HAP-1 (cell line): ENCODE data around the gene LENG9.

Experiments used
- DNase-seq, 2 experiments: peaks; one replicate each; pipeline ENCODE4 v3.0.0-alpha.2; 2016 to 2020; ENCODE audit warnings: low spot score in 2 of 2
- H3K27me3 ChIP-seq: fragments of 250-450 bp; sonication (Bioruptor Pico); 2 replicates; pipeline ENCODE4 v1.5.1; 2020; ENCODE audit warnings: low read depth, mild to moderate bottlenecking, moderate library complexity
- H3K36me3 ChIP-seq: fragments of 250-450 bp; sonication (Bioruptor Pico); replicated peaks from 2 replicates; pipeline ENCODE4 v1.5.1; 2020; ENCODE audit warnings: mild to moderate bottlenecking
- H3K4me1 ChIP-seq: fragments of 250-450 bp; sonication (Bioruptor Pico); 2 replicates; pipeline ENCODE4 v1.5.1; 2020; ENCODE audit warnings: mild to moderate bottlenecking
- H3K4me3 ChIP-seq: fragments of 250-450 bp; sonication (Bioruptor Pico); 2 replicates; pipeline ENCODE4 v1.5.1; 2020; ENCODE audit warnings: mild to moderate bottlenecking, moderate library complexity
- H3K9me3 ChIP-seq: fragments of 250-450 bp; sonication (Bioruptor Pico); 2 replicates; pipeline ENCODE4 v1.5.1; 2020; ENCODE audit warnings: mild to moderate bottlenecking, moderate library complexity
- in situ Hi-C: fragments of 300-500 bp; cut with MboI; formaldehyde crosslinking; loops from 3 replicates; pipeline ENCODE4 v1.14.3; 2020; ENCODE audit warnings: low sequenced_read_pairs, inconsistent platforms, mixed read lengths

The LENG9 gene

GRCh38 chr19:54434112-54434872 lies 29.3 kb downstream of the LENG9 start:
- DNase-seq, result peak in 1 of 2 experiments; percentile 7
- H3K4me1 ChIP-seq, result no peaks in the 10 kb centered on the region
- in situ Hi-C loops, result no loop called here
- H3K36me3 ChIP-seq, result peaks cover 6% of the 10 kb centered on the region
- no peaks in the 10 kb centered on the region for H3K9me3 ChIP-seq
- H3K27me3 ChIP-seq, result no peaks in the 10 kb centered on the region
- H3K4me3 ChIP-seq, result no peak overlapping the region

DNA sequence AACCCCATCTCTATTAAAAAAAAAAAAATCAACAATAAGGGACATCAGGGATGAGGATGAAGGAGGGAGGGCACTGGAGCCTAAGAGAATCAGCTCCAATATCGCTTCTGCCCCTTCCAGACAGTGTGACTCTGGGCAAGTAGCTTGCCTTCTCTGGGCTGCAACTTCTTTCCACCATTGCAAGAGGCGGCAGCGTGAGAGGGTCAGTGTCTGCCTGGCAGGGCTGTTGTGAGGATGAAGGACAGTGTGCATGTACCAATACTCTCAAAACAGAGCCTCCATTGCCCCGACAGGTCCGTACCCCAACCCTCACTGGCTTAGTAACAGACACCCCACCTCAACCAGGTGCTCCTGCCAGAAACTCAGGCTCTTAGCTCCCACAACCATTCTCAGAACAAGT lies 29.9 kb downstream of the LENG9 start:
- H3K27me3 ChIP-seq, result no peaks in the 10 kb centered on the region
- H3K4me3 ChIP-seq, result no peak overlapping the region
- peaks cover 3% of the 10 kb centered on the region for H3K36me3 ChIP-seq
- in situ Hi-C loops, result no loop called here
- H3K4me1 ChIP-seq, result no peaks in the 10 kb centered on the region
- no peaks in the 10 kb centered on the region for H3K9me3 ChIP-seq
- no peak for DNase-seq

GRCh38 chr19:54432144-54432738 lies 31.3 kb downstream of the LENG9 start:
- no peak overlapping the region for H3K4me3 ChIP-seq
- H3K27me3 ChIP-seq, result no peaks in the 10 kb centered on the region
- in situ Hi-C loops, result no loop called here
- DNase-seq, result no peak
- no peaks in the 10 kb centered on the region for H3K36me3 ChIP-seq
- no peaks in the 10 kb centered on the region for H3K4me1 ChIP-seq
- no peaks in the 10 kb centered on the region for H3K9me3 ChIP-seq

DNA sequence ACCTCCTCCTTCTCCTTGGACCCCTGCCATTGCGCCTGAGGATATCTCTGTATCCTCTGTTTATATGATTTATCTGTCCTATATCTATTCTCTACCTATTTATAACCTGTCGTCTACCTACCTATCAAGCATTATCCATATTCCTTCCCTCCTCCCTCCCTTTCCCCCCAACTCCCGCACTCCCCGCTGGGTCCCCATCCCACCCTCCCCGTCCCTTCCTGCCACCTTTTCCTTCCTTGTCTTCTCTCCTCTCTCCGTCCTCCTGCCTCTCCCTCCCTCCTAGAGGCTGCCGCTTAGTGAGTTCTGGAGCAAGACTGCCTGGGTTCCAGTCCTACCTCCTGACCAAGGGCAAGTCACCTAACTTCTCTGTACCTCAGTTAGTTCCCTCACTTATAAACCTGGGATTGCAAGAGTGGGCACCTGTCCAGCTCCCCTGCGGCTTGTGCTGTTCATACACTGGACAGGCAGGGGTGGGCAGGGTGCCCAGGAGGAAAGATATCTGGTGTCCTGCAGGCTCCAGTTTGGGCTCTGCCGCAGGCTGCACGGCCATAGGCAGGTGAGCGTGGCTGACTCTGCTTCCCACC lies 32.2 kb downstream of the LENG9 start:
- Histone ChIP-seq H3K9me3 (no peaks in the 10 kb centered on the region), H3K4me1 (no peaks in the 10 kb centered on the region), H3K36me3 (no peaks in the 10 kb centered on the region), H3K27me3 (no peaks in the 10 kb centered on the region), H3K4me3 (no peak overlapping the region)
- in situ Hi-C loops, result no loop called here
- DNase-seq, result peak in 1 of 2 experiments; percentile 6

GRCh38 chr19:54430306-54431254 lies 33.0 kb downstream of the LENG9 start:
- in situ Hi-C loops, result no loop called here
- Histone ChIP-seq H3K36me3 (no peaks in the 10 kb centered on the region), H3K27me3 (no peaks in the 10 kb centered on the region), H3K4me1 (no peaks in the 10 kb centered on the region), H3K9me3 (no peaks in the 10 kb centered on the region), H3K4me3 (peak overlapping the region; percentile 20)
- DNase-seq, result peak; percentile 55 to 81

DNA sequence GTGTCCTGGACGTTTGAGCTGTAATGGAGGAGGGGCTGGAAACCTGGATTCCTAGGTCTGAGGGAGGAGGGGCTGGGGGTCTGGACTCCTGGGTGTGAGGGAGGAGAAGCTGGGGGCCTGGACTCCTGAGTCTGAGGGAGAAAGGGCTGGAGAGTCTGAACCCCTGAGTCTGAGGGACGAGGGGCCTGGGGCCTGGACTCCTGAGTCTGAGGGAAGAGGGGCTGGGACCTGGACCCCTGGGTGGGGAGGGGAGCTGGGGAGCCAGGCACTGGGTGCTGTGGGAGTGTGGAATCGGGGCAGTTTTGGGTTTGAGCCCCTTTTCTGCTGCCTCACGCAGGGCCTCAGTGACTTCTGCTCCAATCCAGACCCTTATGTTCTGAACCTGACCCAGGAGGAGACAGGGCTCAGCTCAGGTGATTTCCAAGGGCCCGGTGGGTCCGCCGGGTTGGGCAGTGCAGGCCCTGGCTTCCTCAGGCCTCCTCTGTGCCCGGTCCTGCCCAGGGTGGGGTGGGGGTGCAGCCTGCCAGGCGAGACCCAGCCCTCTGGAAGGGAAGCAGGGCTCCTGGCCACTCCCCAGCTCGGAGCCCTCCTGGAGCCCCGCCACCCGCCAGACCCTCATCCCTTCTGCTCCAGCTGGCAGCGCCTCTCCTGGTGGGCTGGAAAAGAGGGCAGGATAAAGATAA lies 33.9 kb downstream of the LENG9 start:
- no peaks in the 10 kb centered on the region for H3K9me3 ChIP-seq
- no peaks in the 10 kb centered on the region for H3K27me3 ChIP-seq

DNA sequence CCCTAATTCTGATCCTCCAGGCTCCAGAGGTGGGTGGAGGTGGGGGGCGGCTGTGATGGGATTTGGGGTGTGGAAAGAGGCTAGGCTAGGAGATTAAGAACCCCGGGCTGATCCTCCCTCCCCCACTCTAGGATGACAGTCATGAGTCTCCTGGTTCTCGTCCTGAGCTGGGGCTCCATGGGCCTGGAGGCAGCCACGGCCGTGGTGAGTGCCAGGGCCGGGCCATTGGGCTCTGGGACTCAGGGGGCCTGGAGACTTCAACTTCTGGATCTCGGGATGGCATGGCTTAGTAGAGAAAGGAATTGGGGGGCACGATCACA lies 34.4 kb downstream of the LENG9 start:
- Histone ChIP-seq H3K36me3 (no peaks in the 10 kb centered on the region), H3K4me1 (no peaks in the 10 kb centered on the region), H3K9me3 (no peaks in the 10 kb centered on the region), H3K4me3 (no peak overlapping the region), H3K27me3 (no peaks in the 10 kb centered on the region)
- DNase-seq, result no peak
- in situ Hi-C loops, result no loop called here

More for the DNA sequence above, 33.9 kb downstream of the LENG9 start:
- peak in 1 of 2 experiments; percentile 13 for DNase-seq
- no peaks in the 10 kb centered on the region for H3K36me3 ChIP-seq
- in situ Hi-C loops, result no loop called here
- no peaks in the 10 kb centered on the region for H3K4me1 ChIP-seq
- no peak overlapping the region for H3K4me3 ChIP-seq

DNA sequence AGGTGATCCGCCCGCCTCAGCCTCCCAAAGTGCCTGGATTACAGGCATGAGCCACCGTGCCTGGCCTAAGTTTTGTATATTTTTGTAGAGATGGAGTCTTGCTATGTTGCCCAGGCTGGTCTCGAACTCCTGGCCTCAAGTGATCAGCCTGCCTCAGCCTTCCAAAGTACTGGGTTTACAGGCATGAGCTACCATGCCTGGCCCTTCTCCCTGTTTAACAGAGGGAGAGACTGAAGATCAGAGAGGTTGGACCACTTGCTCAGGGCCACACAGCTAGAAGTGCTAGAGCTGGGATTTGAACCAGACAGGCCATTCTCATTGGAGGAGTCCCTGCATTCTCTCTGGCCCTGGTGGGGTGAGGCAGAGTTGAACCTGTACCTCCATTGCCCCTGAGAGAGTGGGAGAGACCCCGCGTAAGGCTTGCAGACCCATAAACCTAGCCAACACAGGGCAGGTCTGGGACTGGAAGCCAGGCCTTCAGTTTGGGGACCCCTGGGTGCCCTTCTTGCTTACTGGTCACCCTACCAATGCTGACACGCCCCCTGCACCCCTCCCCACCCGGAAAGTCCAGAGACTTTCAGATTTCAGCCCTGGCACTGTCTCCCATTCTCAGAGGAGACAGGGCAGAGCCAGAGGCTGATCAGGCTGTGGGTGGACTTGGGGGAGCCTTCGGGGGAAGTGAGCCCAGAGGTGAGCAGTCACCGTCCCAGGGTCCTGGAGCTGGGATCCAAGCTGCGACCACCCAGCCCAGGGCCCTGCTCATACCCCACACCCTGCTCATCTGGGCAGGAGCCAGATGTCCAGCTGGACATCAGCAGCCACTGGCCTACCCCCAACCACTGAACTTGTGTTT lies 35.0 kb downstream of the LENG9 start:
- Histone ChIP-seq H3K4me1 (no peaks in the 10 kb centered on the region), H3K27me3 (no peaks in the 10 kb centered on the region), H3K36me3 (no peaks in the 10 kb centered on the region), H3K4me3 (no peak overlapping the region), H3K9me3 (no peaks in the 10 kb centered on the region)
- in situ Hi-C loops, result no loop called here
- peak in 1 of 2 experiments; percentile 7 for DNase-seq

DNA sequence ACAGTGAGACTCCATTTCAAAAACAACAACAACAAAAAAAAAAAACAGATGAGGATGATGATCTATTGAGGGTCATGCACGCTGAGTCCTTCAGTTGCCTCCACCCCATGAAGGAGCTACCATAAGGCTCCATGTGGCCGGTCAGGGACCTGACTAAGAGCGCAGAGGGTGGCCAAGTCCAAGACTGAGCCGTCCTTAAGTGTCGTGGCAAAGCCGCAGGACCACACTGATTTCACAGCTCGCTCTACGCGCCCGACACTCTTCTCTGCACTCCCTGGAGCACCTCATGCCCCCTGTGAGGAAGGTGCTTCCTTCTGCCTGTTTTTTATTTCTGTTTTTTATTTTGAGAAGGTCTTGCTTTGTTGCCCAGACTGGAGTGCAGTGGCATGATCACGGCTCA lies 36.0 kb downstream of the LENG9 start:
- H3K27me3 ChIP-seq, result no peaks in the 10 kb centered on the region
- no peaks in the 10 kb centered on the region for H3K9me3 ChIP-seq
- no peak overlapping the region for H3K4me3 ChIP-seq
- no peak for DNase-seq
- no peaks in the 10 kb centered on the region for H3K36me3 ChIP-seq
- in situ Hi-C loops, result no loop called here
- H3K4me1 ChIP-seq, result no peaks in the 10 kb centered on the region

GRCh38 chr19:54426291-54426931 lies 37.2 kb downstream of the LENG9 start:
- Histone ChIP-seq H3K9me3 (no peaks in the 10 kb centered on the region), H3K36me3 (no peaks in the 10 kb centered on the region), H3K4me3 (no peak overlapping the region), H3K4me1 (no peaks in the 10 kb centered on the region; the same call in 1 of the 2 replicates), H3K27me3 (no peaks in the 10 kb centered on the region)
- in situ Hi-C loops, result no loop called here
- peak in 1 of 2 experiments; percentile 7 for DNase-seq

GRCh38 chr19:54425382-54425723 lies 38.2 kb downstream of the LENG9 start:
- in situ Hi-C loops, result no loop called here
- Histone ChIP-seq H3K27me3 (no peaks in the 10 kb centered on the region), H3K9me3 (no peaks in the 10 kb centered on the region), H3K36me3 (no peaks in the 10 kb centered on the region), H3K4me3 (no peak overlapping the region), H3K4me1 (peaks cover 8% of the 10 kb centered on the region)
- no peak for DNase-seq

GRCh38 chr19:54424660-54425381 lies 38.8 kb downstream of the LENG9 start:
- in situ Hi-C loops, result no loop called here
- H3K4me3 ChIP-seq, result no peak overlapping the region
- H3K9me3 ChIP-seq, result no peaks in the 10 kb centered on the region
- H3K36me3 ChIP-seq, result no peaks in the 10 kb centered on the region
- peaks cover 14% of the 10 kb centered on the region for H3K4me1 ChIP-seq
- no peak for DNase-seq
- no peaks in the 10 kb centered on the region for H3K27me3 ChIP-seq
